ENCODE data around the gene ERICH6. TPM values are rescaled to one million over a fixed set of nuclear protein-coding genes. Genes with fewer than 3 reads are reported as not detected.

Gene ERICH6
- total RNA-seq, 1 experiment from 2014 or later: 0.28 TPM

- intact Hi-C loops (cut with micrococcal nuclease; ENCODE audit: unreplicated experiment) (no loop called here), in situ Hi-C loops (cut with HindIII; ENCODE audit: low pct_unique_long_range_greater_than_20kb, low sequenced_read_pairs) (no loop called here)
- ChIA-PET POLR2A (no interaction called here), CTCF (interaction anchor here (0.7 kb wide), 1 partner anchor 10 kb away, joined by 10 read pairs; no protein-coding TSS in a partner anchor)
- Histone ChIP-seq H3K9me3 (ENCODE audit: control insufficient read depth, insufficient read depth, low read depth, low read length) (no peaks in the 10 kb centered on the region), H3K36me3 (ENCODE audit: control insufficient read depth, insufficient read depth, low read length) (no peaks in the 10 kb centered on the region), H3K4me3 (ENCODE audit: low read depth in 2 of 2, low read length in 2 of 2) (no peak overlapping the region), H3K27ac (ENCODE audit: low read length) (no peak overlapping the region), H3K27me3 (ENCODE audit: control insufficient read depth, insufficient read depth, low read length) (peaks cover 12% of the 10 kb centered on the region; the same call in 1 of the 2 replicates), H3K4me1 (ENCODE audit: control insufficient read depth, insufficient read depth, low read length) (no peaks in the 10 kb centered on the region)
- DNase-seq (ENCODE audit: low read depth, low spot score): no peak
- BruUV-seq (replicated peaks): no TSS peak
- no peak for ATAC-seq
- TF ChIP-seq REST (IDR thresholded peaks at IDR 0.05; ENCODE audit: insufficient read depth in 1 of 2, low read depth in 2 of 2, low read length in 1 of 2): no peak
- no peak for TF ChIP-seq POLR2AphosphoS5 (IDR thresholded peaks at IDR 0.05; ENCODE audit: low read depth, low read length)
- TF ChIP-seq CTCF (IDR thresholded peaks at IDR 0.05): no peak
- TF ChIP-seq SIN3A (IDR thresholded peaks at IDR 0.05; ENCODE audit: borderline replicate concordance, insufficient read depth, low read depth, low read length): no peak
- TF ChIP-seq TCF7L2 (IDR thresholded peaks at IDR 0.05; ENCODE audit: low read depth, low read length): no peak
Measured at GRCh38 chr3:150666167-150666566, 37.6 kb downstream of the ERICH6 start.

GRCh38 chr3:150663461-150663860, 40.3 kb downstream of the ERICH6 start:
- Histone ChIP-seq H3K36me3 (ENCODE audit: control insufficient read depth, insufficient read depth, low read length) (no peaks in the 10 kb centered on the region), H3K4me3 (ENCODE audit: low read depth in 2 of 2, low read length in 2 of 2) (no peak overlapping the region), H3K9me3 (ENCODE audit: control insufficient read depth, insufficient read depth, low read depth, low read length) (no peaks in the 10 kb centered on the region), H3K4me1 (ENCODE audit: control insufficient read depth, insufficient read depth, low read length) (no peaks in the 10 kb centered on the region), H3K27me3 (ENCODE audit: control insufficient read depth, insufficient read depth, low read length) (peaks cover 10% of the 10 kb centered on the region; the same call in 1 of the 2 replicates), H3K27ac (ENCODE audit: low read length) (no peak overlapping the region)
- intact Hi-C loops (cut with micrococcal nuclease; ENCODE audit: unreplicated experiment): no loop called here
- in situ Hi-C loops (cut with HindIII; ENCODE audit: low pct_unique_long_range_greater_than_20kb, low sequenced_read_pairs): no loop called here
- TF ChIP-seq REST (IDR thresholded peaks at IDR 0.05; ENCODE audit: insufficient read depth in 1 of 2, low read depth in 2 of 2, low read length in 1 of 2): no peak
- no peak for TF ChIP-seq CTCF (IDR thresholded peaks at IDR 0.05)
- TF ChIP-seq SIN3A (IDR thresholded peaks at IDR 0.05; ENCODE audit: borderline replicate concordance, insufficient read depth, low read depth, low read length): no peak
- TF ChIP-seq TCF7L2 (IDR thresholded peaks at IDR 0.05; ENCODE audit: low read depth, low read length): no peak
- no peak for TF ChIP-seq POLR2AphosphoS5 (IDR thresholded peaks at IDR 0.05; ENCODE audit: low read depth, low read length)
- no TSS peak for BruUV-seq (replicated peaks)
- ATAC-seq (no peak), DNase-seq (ENCODE audit: low read depth, low spot score) (no peak)
- ChIA-PET POLR2A (interaction anchor here (0.7 kb wide), 1 partner anchor 65 kb away, joined by 3 read pairs; no protein-coding TSS in a partner anchor), CTCF (no interaction called here)
